GM21381 (cell line): ENCODE data around the gene LRIG2.
"Not testable (repeated sequence)": the region's sequence is repeated elsewhere in the genome, so short reads cannot be mapped to it uniquely, and the experiment has no call there.

Experiments
- ATAC-seq: cut with Tn5 transposase; IDR thresholded peaks from one replicate; pipeline ENCODE4 v1.9.1; 2021; ENCODE audit warnings: mild to moderate bottlenecking, moderate library complexity; ENCODE audit not compliant: unreplicated experiment

LRIG2 gene

DNA sequence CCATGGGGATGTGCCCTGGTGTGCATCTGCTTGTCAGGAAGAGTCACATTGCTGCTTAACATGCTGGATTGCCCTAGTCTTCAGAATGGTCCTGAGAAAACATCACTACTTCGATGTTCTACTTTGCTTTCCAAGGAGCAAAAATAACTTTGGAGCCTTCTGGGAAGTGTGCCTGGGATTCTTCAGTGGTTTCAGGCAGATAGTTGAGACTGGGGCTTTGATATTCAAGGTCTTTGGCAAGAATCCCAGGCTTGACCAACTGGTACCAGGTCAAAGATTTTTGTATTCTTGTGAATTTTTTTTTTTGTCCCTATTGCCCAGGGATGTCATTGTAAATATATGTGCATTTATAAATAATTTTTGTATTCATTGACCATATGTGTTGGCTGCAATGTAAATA, 51.4 kb downstream of the LRIG2 start:
- no peak for ATAC-seq

DNA sequence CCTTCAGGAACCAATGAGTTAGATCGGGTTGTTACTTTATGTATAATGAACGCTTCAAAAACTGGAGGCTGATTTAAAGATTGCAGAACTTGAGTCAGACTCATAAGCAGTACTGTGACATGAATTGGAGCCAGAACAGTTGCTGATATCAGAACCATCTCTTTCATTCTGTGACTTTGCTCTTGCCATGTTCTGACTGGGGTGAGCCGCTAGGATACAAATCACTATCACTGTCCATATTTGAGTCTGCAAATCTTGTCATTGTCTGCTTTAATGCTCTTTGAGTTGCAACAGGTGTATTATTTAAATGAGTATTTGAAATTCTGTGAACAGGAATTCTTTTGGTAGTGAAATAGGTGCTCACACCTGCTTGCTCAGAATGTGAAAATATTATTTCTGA, 52.5 kb downstream of the LRIG2 start:
- no peak for ATAC-seq

DNA sequence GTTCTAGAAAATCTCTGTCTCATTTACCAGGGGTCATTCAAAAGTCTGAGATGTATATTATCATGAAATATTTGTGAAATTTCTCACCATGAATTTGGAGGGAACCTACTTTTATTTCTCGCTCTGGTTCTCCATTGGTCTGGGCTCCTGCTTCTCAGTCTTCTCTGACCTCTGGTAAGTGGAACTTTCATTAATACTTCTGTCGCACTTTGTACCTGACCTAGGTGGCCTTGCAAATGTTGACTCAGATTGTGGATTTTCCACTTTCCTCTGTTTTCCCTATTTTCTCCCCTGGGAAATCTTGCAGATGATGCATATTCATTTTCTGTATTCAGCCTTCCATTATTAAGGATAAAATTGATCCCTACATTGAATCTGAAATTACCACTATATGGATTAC, 53.2 kb downstream of the LRIG2 start:
- ATAC-seq: no peak

DNA sequence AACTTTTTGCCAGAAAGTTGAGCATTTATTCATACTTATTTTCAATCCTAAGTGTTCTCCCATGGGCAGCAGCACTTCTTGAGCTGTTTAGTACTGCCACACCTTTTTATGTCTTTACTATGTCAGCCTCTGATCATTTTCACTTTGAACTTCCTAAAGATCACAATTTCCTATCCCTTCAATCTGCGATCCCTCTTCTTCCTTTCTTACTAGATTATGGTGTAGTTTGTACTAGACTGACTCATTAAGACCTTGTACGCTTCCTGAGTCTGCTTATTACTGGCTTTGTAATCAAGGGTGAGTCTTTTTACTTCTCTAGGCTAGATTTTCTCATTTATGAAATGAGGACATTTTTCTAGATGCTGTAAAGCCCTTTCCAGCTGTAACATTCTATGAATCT, 55.1 kb downstream of the LRIG2 start:
- ATAC-seq: no peak

DNA sequence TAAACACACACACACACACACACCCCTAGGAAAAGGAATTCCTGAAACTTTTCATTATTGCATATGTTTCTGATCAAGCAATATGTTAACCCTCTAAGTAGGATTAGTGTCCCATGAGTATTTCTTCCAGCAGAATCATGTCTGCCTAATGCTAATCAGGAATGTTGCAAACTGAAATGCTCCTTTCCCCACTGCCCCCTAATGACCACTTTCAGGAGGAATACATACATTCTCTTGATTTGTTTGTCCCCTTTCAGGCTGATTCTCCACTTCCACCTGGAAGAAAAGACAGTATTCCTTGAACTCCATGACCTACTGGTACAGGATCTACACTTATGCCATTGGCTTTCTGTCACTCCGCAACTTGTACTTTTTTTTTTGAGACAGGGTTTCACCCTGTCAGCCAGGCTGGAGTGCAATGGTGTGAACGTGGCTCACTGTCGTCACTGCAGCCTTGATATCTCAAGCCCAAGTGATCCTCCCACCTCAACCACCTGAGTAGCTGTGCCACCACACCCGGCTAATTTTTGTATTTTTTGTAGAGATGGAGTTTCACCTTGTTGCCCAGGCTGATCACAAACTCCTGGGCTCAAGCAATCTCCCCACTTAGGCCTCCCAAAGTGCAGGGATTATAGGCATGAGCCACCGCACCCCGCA, 56.7 kb downstream of the LRIG2 start:
- no peak for ATAC-seq

DNA sequence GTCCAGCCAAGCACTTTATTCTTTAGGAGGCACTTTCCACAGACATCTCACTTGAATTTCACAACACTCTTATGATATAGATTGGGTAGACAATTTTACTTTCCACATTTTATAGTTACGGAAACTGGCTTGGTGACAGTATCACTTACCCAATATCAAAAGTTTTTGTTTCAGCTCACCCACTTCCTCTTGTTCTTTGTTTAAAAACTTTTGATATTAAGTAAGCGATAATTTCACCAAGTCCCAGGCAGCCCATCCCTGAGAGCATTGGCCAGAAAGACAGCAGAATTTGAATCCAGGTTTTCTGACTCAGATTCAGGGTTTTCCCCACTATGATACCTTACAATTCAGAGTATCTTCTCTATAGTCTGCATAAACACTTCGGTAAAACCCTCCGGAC, 60.0 kb downstream of the LRIG2 start:
- no peak for ATAC-seq

DNA sequence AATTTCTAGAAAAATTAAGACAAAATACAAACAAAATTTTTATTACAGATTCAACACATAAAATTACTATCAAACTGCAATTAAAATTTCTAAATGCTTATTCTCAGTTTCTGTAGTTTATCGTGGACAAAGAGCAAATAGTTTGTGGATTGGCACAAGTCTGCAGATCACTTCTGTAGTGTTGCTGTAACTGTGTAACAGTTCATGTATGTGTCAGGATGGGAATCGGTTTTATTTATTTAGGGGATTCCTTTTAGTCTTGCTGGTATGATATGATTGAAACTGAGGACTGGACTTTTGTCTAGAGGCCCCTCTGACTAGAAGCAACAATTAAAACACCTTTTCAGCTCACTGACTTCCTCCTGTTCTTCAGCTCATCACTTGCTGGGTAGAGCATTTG, 60.8 kb downstream of the LRIG2 start:
- ATAC-seq: no peak

DNA sequence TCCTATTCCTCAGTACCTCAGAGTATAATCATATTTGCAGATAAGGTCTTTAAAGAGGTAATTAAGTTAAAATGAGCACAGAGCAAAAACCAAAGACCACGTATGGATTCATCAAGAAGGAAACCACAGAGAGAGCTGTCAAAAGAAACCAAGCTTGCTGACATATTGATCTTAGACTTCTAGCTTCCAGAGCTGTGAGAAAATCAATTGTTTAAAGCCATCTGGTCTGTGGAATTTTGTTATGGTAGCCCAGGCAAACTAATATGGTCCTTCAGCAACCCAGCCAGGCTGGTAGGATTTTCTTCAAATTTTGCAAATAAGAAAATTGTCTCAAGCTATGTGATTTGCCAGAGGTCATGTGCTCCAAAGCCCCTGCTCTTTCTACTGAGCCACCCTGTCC, 62.5 kb downstream of the LRIG2 start:
- no peak for ATAC-seq

DNA sequence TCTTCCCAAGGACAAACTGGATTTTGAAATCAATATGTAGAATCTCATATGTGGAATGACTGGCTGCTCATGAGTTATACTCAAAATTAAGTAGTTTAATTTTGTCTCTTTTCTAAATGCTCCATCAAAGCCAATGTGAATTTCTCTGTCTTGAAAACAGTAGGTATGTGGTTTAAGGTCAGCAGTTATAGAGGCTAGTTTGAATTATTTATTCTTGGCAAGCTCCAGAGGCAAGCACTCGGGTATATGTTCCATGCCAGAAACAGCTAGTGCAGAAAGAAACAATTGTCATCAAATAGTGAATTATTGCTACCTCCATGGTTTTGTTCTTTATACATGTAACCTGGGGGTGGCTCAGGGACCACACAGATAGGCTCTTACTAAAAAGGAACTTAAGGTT, 63.5 kb downstream of the LRIG2 start:
- ATAC-seq: no peak

DNA sequence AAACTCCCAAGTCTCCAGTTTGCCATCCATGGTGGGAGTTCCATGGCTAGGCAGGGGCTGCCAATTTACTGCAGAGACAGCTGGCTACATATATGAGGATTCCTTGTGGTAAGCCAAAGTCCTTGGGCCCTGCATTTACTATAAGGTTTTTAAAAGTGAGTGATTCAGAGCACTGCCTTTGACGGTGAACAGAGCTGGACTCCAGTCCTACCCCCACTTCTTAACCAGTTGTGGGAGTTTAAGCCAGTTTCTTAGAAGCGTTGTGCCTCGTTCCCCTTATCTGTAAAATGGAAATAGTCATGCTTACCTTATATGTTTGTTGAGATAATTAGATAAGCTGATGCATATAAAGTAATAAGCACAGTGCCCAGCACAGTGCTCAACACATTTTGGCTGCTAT, 64.6 kb downstream of the LRIG2 start:
- ATAC-seq: no peak

DNA sequence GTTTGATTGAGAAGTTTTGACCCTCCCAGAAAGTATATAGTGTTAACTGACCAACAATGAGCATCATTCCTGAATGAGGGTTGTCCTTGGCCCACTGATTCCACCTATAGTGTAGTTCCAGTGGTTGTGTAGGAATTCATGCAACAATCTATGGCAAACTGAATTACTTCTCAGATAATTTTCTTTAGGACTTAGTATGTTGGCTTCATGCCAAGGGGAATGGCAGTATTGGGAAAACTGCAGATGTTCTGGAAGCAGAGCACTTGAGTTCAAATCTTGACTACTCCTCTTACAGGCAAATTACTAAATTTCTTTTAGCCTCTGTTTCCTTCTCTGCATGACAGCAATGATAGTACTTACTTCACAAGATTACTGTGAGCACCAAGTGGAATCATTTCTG, 65.8 kb downstream of the LRIG2 start:
- ATAC-seq: no peak

DNA sequence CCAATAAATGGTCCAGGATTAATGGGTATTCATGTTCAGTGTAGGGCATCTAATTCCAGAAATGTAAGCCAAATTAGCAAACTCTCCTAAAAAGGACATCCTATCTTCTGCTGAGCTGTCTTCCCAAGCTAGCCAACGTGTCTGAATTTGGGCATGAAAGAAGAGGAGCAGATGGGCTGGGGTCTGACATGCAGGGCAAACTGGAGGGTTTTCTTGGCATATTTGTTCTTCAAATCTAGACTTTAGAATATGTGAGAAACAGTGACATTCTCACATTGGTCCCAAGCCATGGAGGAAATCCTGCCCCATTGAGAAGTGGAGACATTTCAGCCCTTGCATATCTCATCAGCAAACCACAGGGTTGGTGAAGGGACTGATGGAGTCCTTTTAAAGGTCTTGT, 67.2 kb downstream of the LRIG2 start:
- no peak for ATAC-seq

DNA sequence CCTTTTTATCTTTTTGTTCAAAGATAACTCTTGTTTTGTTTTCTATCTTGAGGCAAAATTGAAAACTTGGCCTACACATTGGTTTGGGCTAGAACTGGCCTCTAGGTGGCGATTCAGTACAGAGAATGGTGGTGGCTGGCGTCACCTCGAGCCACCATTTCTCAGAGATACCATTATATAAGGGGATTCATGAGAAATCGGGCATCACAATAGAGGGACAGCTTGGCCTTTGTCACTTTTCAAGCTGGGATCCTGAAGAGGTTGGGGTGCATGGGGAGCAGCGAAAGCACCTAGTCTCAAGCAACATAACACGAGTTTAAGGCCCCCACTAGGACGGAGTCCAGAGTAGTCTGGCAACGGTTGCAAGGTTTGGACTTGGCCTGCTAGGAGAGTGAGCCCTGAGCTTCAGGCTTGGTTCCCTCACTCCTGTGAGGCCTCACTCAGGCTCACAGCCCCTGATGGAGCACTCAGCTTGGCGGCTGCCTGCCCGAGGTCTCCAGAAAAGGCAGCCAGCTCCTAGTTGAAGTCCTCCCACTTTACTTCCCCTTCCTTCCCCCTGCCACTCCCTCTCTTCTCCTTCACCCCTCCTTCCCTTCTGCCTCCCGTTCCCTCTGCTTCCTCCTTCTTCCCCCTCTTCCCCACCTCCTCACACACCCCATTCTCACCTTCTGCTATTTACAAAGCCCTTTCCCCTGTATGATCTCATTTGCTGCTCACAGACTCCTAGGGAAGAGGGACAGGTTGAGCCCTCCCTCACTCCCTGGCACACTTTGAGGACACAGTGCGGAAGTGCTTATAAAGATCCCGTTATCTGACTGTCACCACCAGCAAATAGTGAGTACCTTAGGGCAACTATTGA, 67.8 kb downstream of the LRIG2 start:
- ATAC-seq: peak; percentile 64

DNA sequence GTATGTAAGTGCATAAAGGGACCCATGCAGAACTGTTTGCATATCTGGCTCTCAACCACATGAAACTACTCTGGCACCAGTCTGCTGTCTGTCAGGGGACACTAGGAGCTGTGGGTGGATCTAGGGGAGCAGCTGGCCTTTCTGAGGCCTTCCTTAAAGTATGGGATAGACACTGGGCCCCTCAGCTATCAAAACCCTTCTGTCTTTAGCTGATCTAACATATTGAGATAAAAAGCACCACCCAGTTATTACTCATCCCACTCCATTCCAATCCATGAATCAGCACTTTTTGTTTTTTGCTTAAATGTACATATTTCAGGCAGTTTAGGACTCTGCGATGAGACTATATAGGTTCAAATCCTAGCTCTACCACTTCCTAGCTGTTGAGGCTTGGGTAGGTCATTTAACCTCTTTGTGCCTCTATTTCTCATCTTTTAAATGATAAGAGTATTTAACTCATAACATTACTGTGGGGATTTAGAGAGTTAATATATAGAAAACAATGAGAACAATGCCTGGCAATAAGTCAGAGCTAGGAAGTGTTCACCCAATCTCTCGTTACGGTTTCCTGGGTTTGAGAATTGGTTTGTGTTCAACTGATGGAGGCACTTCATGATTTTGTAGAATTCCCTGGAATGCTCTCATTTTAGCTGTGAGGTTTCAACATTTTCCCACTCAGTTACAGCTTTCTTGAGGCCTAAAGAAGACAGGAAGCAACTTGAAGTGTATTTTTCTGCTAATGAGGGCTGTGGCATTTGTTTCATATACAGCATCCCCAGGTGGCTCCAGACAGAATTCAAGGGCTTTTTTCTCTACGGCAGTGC, 68.9 kb downstream of the LRIG2 start:
- no peak for ATAC-seq

DNA sequence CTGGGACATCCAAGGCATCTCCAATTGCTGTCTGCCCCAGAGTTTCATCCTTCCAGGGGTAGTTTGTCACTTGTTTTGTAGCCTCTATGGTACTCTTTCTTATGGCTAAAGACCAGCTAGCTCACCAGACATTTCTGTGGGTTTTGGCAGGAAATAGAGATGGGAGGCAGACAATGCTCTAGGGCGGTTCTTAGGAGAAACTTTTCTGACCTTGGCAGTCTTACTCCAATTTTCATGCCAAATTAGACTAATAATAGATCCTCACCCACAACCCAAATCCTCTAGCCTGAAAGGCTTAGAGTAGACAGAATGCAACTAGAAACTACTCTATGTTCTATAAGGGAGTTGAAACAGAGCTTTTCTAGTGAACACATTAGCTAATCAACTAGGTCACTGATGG, 69.8 kb downstream of the LRIG2 start:
- no peak for ATAC-seq

DNA sequence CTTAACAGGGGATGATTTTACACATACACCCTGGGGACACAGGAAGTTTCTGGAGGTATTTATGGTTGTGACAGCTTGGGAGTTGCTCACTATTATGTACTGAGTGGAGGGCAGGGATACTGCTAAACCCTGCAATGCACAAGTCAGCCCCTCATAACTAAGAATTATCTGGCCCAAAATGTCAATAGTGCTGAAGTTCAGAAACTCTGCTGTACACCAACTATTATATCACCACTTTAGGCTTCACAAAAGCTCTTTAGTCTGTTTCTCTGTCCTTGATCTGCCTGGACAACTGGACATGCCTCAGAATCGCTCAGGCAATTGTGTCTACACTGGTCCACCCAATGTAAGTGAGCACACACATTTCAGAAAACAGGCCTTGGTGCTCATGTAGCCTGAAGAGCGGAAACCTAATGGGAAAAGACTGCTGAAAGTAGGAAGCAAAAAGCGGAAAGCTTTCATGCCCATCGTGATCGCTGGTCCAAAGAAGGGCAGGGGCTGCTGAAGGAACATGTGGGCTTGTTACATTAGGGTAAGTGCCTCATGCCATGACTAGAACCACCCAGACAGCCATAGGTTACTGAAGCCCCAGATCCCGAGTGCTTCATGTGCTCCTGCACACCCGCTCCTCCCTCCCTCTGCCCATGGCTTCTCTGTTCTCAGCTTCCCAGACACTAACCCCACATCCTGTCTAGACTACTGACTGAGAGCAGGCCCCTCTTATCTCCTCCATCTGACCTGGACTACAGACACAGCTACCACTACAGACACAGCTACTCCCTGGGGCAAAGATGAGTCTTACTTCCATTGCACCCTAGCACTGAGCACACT, 73.5 kb downstream of the LRIG2 start:
- no peak for ATAC-seq

DNA sequence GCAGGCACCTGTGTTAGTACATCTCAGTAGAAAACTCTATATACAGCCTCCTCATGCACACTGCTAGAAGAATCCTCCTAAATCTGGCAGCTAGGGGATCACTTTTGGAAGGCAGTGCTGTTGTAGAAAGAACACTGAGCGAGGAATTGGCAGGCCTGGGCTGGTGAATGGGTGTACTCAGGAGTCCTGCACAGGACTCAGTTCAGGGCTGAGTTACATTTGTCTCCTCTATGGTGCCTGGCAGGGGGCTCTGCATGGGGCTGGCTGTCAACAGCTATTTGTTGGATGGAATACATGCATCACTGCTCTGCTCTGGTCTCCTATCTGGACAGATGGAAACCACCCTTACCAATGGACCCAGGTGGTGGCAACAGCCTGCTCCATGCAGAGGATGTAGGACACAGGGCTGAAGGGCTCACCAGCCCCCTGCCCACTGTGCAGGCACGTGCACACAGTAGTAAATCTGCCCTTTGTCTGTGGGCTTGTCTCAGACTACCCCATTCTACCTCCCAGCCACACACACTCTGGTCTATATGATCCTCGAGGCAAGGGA, 74.2 kb downstream of the LRIG2 start:
- ATAC-seq: no peak

DNA sequence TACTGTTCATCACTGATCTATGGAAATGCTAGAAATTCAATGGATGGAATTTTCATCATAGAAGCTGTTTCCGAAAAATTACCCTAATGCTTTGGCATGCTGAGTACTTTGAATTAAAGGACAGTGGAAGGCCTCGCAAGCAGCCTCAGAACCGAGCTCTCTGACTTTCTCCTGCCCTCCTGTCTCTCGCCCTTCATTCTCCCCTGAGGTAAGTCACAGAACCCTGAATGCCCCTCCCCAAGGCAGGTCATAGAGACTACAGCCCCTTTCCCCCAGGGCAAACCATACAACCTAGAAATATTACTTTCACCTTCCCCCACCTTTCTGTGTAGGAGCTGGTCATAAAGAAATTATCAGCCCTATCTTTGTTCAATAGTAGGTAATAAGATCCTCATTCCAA, 74.8 kb downstream of the LRIG2 start:
- ATAC-seq: no peak

DNA sequence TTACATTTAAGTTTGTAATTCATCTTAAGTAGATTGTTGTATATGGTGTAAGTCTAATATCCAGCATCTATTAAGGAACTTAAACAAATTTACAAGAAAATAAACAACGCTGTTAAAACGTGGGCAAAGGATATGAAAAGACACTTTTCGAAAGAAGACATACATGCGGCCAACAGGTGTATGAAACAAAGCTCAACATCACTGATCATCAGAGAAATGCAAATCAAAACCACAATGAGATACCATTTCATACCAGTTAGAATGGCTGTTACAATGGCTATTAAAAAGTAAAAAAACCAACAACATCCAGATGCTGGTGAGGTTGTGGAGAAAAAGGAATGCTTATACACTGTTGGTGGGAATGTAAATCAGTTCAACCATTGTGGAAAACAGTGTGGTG, 77.5 kb downstream of the LRIG2 start:
- not testable (repeated sequence) for ATAC-seq

DNA sequence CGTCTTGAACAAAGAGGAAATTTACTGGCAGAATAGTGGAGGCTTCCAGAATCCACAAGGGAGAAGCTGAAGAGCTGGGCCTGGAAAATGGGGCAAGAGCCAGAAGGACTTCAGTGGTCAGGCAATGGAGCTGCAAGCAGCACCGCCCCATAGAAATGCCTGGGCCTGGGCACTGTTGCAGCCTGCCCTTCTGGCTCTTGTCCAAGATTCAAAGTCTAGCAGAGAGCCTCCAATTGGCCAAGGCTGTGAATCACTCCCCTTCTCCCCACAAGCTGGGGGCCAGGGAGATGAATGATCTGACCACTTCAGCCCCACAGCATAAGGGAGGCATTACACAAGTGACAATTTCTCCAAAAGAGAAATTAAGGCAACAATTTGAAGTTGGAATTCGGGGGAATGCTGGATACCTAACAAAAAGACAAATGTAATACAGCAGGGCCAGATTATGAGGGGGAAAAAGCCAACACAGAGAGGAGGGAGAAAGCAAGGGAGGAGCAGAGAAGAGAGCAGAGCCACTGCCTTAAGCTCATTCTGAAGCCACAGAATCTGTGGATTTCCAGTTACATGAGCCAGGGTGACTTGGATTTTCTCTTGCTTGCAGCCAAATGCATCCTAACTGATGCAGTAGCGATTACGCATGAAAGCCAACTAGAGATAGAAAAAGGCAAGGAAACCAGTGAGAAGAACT, 80.3 kb downstream of the LRIG2 start:
- ATAC-seq: no peak
